NCI-H774 (cell line): ENCODE data around the gene MAN2A2.

Experiments
- DNase-seq: peaks from one replicate; lab custom pipeline; 2025; lab: John Stamatoyannopoulos, UW

The MAN2A2 gene

GRCh38 chr15:90946538-90946937 is 43.4 kb downstream of the MAN2A2 start:
- no peak for DNase-seq

DNA sequence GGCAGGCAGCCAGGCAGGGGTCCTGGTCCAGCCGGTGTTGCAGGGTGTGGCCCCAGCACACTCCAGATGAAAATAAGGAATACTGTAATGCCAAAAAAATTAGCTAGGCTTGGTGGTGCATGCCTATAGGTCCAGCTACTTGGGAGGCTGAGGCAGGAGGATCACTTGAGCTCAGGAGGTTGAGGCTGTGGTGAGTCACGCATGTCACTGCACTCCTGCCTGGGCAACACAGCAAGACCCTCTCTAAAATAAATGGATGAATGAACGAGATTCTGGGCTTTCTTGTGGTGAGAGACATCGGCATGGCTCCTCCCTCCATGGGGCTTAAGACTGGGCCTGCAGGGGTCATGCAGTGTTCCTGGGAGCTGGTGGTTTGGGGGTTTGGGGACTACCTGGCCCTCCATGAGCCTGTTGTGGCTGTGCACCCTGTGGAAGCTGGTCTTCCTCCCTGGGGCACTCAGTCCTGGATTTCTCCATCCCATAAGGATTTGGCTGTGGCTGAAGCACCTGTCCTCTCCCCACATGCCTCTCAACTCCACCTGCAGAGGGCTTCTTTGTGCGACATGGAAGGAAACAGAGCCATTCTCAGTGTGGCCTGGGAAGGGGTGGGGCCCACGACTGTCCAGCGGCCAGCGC is 44.0 kb downstream of the MAN2A2 start:
- DNase-seq: no peak

- DNase-seq: no peak
These were observed 44.7 kb downstream of the MAN2A2 start for GRCh38 chr15:90947577-90948357.

DNA sequence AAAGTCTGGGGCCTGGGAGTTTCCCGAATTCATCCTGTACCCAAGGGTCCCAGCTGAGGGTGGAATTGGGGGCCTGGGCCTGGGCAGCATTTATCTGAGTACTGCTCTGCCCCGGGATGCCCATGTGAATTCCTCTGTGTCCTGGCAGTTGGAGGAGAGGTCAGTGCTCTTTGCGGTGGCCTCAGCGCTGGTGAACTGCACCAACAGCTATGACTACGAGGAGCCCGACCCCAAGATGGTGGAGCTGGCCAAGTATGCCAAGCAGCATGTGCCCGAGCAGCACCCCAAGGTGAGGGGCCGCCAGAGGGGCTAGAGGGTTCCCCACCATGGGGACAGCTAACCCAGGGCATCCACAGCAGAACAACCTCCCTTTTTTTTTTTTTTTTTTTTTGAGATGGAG is 45.4 kb downstream of the MAN2A2 start:
- no peak for DNase-seq

GRCh38 chr15:90949979-90950675 is 47.0 kb downstream of the MAN2A2 start:
- no peak for DNase-seq

- DNase-seq: no peak
These were observed 47.6 kb downstream of the MAN2A2 start for GRCh38 chr15:90950676-90951075.

GRCh38 chr15:90952901-90953677 is 50.0 kb downstream of the MAN2A2 start:
- no peak for DNase-seq

- no peak for DNase-seq
These were observed 51.0 kb downstream of the MAN2A2 start for GRCh38 chr15:90953947-90954711.

GRCh38 chr15:90954712-90955623 is 51.9 kb downstream of the MAN2A2 start, which contains the start of gene RCCD1:
Gene RCCD1 (plus strand): TSS chr15:90954884. CDS start chr15:90956735, 1,851 bp downstream.
- peak; percentile 95 for DNase-seq

DNA sequence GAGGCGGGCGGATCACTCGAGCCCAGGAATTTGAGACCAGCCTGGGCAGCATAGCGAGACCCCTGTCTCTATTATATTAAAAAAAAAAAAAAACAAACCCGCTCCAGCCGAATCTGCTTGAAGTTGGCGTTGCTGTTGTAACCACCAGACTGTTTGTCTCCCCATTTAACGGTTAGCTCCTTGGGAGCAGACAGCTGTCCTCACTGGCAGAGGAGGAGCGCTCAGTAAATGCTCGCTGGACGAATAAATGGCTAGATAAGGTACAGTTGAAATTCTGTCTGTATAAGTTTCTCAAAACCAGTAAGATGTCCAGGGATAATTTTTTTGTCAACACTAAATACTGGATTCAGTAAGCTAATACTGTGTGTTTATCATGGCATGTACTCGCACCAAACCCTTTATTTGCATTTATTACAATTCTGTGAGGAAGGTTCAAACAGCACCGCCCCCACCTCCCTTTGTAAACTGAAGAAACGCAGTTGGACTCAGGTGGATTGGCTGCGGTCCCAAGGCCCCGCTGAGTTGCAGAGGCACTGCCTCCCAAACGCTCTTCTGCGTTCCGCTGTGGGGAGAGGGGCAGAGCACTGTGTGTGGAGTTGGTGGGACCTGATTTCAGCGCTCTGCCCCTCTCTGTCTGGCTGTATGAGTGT is 52.6 kb downstream of the MAN2A2 start:
- peak; percentile 35 for DNase-seq

GRCh38 chr15:90956274-90957030 is 53.4 kb downstream of the MAN2A2 start:
- peak; percentile 69 for DNase-seq

GRCh38 chr15:90957031-90957790 is 54.1 kb downstream of the MAN2A2 start:
- no peak for DNase-seq

DNA sequence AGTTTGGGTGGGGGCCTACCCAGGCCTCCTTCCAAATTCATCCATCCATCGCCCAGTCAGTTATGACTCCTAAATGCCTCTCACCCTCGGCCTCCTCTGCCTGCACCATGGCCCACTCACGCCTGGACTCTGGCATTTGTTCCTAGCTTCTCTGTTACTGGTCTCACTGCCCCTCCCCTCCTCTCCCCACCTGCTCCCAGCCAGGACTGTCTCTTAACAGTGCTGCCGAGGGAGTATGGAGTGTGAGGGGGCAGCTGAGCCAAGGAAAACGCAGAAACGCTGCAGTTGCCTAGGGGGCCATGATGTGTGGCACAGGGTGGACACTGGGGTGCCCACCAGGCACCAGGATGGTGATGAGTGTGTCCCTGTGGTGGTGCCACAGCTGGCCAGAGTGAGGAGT is 54.7 kb downstream of the MAN2A2 start:
- no peak for DNase-seq

DNA sequence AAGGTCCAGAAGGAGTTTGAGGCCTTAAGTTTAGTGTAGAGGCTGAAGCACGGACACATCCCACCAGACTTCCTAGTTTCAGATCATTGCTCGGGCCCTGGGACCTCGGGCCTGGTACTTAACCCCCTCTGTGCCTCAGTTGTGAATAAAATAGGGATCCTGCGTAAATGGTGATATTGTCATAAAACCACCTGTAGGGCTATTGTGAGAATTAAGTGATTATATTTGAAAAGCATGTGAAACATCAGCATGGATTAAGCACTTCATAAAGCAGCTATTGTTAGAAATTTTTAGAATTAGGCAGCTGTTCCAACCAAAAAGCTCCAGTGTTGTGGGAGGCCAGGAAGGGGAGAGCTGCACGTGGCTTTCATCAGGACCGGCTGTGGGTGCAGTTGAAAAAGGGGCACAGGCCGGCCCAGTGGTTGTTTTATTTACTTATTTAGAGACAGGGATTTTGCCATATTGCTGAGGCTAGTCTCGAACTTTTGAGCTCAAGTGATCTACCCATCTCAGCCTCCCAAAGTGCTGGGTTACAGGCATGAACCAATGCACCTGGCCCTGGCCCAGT is 56.0 kb downstream of the MAN2A2 start:
- no peak for DNase-seq

DNA sequence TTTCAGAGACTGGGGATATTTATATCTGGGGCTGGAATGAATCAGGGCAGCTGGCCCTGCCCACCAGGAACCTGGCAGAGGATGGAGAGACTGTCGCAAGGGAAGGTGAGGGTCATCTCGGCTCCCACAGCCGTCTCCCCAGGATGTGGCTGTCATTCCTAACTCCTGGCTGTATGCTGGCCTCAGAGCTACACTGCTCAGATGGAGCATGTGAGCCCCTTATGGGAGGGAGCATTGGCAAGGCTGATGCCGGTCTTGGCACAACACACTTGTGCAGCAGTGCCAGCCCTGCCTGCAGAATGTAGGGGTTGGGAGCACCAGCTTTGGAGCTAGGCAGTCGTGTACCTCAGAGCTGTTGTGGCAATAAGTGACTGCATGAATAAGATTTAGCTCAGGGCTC is 56.8 kb downstream of the MAN2A2 start:
- DNase-seq: no peak

- no peak for DNase-seq
These were observed 57.4 kb downstream of the MAN2A2 start for GRCh38 chr15:90960298-90961091.

- no peak for DNase-seq
These were observed 58.9 kb downstream of the MAN2A2 start for GRCh38 chr15:90962021-90962420.
